OCI-LY1 (cell line): Measurements from ENCODE around the gene RFX8.

Source experiments
- CTCF ChIP-seq: fragments of 200-600 bp; sonication (generic), shearing (Covaris generic); IDR thresholded peaks from 2 replicates; pipeline ENCODE4 v1.5.1; 2017; ENCODE audit warnings: mild to moderate bottlenecking, antibody characterized with exemption, low read length, moderate library complexity, mixed read lengths
- EZH2 ChIP-seq: fragments of 200-600 bp; sonication (generic), shearing (Covaris generic); IDR thresholded peaks from 2 replicates; pipeline ENCODE4 v1.8.0; 2017; ENCODE audit warnings: borderline replicate concordance, mixed run types, mild to moderate bottlenecking, antibody characterized with exemption, low read length, moderate library complexity, mixed read lengths

DNA sequence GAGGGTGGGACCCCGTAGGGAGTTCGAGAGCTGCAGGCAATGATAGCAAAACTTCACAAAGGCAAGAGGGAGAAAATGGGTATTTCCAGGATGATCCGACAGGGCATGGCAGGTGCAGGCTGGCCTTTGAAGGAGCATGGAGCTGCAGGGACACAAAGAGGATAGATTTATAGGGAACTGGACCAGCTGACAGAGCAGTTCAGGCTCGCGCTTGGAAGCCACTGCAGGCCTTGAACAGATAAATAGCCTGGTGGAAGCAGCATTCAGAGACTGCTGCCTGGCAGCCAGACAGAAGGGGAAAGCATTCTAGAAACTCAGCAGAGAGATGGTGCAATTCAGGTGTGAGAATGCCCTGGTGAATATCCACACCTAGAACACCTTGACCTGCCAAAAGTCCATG lies 58.3 kb downstream of the RFX8 start:
- TF ChIP-seq CTCF, result no peak
- no peak for TF ChIP-seq EZH2
